GM21786 (cell line): ENCODE measurements around the gene LSR.

Experiments used
- ATAC-seq: cut with Tn5 transposase; IDR thresholded peaks from one replicate; pipeline ENCODE4 v1.9.1; 2021; ENCODE audit not compliant: unreplicated experiment

Gene LSR

DNA sequence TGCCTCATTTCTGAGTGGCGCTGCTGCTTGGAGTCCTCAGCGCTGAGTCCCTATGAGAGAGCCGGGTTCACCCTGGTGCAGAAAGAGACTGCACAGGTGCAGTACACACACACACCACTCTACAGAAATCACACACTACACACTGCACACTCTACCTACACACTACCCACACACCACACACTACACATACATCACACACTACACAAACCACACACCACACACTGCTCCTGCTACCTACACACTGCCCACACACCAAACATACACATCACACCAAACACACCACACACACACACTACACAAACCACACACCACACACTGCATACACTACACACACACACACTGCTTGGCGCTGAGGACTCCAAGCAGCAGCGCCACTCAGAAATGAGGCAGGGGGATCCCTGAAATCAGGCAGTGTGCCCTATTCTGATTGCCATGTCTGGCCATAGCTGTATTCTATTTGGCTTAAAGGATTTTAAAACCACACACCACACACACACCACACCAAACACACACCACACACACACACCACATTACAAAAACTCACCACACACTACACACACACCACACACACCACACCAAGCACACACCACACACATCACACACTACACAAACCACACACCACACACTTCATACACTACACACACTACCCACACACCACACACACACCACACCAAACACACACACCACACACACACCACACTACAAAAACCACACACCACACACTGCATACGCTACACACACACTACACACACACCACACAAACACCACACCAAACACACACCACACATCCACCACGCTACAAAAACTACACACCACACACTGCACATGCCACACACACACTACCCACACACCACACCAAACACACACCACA lies 48.1 kb downstream of the LSR start:
- no peak for ATAC-seq

DNA sequence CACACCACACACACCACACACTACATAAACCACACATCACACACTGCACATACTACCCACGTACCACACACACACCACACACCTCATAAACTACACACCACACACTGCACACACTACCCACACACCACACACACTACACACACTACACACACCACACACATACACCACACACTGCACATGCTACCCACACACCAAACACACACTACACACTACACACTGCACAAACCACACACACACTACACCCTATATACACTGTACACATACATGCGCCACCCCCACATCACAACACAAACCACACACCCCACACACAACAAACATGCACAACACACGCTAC lies 48.7 kb downstream of the LSR start:
- ATAC-seq, result no peak

DNA sequence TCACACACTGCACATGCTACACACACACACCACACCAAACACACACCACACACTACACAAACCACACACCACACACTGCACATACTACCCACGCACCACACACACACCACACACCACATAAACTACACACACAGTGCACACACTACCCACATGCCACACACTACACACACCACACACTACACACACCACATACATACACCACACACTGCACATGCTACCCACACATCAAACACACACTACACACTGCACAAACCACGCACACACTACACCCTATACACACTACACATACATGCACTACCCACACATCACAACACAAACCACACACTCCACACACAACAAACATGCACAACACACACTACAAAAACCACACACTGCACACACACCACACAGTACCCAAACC lies 49.1 kb downstream of the LSR start:
- no peak for ATAC-seq

DNA sequence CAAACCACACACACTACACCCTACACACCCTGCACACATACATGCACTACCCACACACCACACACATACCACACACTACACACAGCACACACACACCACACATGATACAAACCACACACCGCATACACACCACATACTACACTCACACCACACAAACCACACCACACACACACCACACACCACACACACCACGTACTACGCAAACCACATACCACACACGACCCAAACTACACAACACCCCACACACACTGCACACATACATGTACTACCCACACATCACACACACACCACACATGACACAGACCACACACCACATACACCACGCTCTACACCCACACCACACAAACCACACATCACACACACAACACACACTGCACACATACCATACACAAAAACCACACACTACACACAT lies 49.8 kb downstream of the LSR start:
- no peak for ATAC-seq

DNA sequence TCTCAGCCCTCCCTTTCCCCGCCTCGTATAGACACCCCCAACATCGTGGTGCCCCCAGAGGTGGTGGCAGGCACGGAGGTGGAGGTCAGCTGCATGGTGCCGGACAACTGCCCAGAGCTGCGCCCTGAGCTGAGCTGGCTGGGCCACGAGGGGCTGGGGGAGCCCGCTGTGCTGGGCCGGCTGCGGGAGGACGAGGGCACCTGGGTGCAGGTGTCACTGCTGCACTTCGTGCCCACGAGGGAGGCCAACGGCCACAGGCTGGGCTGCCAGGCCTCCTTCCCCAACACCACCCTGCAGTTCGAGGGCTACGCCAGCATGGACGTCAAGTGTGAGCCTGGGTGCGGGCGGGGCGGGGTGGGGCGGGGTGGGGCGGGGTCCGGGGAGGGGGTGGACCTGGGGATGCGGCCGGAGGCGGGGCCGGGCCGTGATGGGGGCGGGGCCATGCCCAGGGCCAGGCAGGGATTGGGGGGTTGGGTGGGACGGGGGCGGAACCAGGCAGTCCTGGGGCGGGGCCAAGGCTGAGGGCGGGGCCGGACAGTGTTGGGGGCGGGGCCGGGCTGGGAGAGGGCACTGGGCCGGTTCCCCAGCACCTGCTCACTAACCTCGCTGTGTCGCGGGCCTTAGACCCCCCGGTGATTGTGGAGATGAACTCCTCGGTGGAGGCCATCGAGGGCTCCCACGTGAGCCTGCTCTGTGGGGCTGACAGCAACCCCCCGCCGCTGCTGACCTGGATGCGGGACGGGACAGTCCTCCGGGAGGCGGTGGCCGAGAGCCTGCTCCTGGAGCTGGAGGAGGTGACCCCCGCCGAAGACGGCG lies 50.9 kb downstream of the LSR start:
- ATAC-seq, result no peak

DNA sequence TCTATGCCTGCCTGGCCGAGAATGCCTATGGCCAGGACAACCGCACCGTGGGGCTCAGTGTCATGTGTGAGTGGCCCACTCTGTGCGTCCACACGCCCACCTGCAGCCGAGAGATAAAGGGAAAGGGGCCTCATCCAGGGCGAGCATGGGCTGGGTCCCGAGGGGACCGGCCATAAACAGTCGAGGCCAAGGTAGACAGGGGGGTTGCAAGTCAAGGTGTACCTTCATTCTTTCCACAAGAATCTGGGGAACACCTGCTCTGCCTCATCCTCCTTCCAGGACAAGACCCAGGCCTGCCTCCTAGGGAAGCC lies 51.5 kb downstream of the LSR start:
- ATAC-seq, result no peak

DNA sequence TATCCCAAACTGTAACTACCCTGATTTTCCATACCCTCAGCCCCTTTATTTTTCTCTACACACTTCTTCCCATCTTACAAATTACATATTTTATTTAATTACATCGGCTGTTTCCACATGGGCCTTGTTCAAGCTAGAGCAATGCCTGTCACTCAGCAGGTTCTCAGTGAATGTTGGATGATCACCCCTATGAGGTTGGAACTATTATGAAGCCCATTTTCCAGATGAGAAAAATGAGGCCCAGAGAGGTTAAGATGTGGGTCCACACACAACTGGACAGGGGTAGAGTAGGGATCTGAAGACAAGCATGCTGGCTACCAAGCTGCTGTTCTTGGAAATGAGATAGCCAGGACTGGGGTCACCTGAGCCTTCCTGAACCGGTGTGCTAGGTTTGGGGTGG lies 53.2 kb downstream of the LSR start:
- no peak for ATAC-seq

DNA sequence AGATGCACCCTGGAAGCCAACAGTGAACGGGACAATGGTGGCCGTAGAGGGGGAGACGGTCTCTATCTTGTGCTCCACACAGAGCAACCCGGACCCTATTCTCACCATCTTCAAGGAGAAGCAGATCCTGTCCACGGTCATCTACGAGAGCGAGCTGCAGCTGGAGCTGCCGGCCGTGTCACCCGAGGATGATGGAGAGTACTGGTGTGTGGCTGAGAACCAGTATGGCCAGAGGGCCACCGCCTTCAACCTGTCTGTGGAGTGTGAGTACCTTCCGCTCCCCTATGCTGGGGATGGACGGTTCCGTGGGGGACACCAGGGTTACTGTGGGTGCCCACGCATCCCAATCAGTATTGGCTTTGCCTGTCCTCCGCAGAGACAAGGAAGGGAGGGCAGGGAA lies 53.6 kb downstream of the LSR start:
- ATAC-seq, result no peak

DNA sequence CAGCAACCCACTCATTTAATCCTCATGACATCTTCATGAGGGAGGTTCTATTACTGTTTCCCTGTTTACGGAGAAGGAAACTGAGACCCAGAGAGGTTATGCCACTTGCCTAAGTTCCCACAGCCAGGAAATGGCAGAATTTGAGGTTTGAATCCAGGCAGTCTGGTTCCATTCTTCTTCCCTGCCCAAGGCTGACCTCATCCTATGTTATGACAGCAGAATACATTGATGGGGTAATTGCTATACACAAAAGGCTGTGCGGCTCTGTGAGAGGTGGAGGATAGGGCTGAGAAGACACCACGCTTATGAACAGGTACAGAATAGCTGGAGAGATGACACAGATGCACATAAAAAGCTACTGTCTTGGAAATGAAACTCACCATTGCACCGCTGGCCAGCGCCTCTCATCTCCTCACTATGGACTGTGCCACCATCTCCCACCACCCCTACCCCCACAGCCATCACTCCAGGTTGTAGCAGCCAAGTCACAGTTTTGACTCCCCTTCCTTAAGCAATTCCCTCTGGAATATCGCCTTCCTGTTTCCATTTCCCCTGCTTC lies 54.6 kb downstream of the LSR start:
- no peak for ATAC-seq

DNA sequence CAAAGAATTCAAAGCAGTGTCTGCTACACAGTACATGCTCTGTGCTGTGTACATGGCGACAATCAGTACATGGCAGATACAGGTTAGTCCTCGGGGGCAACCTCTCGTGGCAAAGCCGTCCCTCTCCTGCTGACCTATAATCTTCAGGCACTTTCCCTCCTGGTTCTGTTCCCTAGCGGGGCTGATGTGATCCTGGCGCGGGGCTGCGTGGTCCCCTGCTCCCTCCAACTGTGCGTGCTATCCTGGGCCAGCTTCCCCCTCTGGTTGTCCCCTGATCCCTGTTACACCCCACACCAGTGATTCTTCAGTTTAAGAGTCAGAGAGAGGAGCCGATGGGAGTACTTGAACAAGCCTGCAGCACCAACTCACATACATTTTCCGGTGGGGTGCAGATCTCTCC lies 55.2 kb downstream of the LSR start:
- no peak for ATAC-seq

DNA sequence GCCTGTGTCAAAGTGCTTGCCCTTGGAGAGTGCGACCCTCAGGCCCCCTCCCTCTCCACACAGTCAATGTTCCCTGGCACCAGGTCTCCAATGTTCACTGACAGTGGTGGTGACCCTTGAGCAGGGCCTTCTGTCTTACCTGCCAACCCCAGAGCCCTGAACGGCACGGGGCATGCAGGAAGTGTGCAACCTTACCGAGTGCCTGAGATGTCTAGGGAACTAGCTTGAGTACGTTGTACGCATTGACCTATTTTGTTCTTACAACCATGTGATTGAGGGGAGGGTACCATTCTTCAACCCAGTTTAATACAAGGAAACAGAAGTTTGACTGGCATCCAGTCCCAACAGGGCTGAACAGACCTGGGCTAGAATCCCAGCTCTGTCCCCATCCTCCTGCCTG lies 56.4 kb downstream of the LSR start:
- ATAC-seq, result no peak

DNA sequence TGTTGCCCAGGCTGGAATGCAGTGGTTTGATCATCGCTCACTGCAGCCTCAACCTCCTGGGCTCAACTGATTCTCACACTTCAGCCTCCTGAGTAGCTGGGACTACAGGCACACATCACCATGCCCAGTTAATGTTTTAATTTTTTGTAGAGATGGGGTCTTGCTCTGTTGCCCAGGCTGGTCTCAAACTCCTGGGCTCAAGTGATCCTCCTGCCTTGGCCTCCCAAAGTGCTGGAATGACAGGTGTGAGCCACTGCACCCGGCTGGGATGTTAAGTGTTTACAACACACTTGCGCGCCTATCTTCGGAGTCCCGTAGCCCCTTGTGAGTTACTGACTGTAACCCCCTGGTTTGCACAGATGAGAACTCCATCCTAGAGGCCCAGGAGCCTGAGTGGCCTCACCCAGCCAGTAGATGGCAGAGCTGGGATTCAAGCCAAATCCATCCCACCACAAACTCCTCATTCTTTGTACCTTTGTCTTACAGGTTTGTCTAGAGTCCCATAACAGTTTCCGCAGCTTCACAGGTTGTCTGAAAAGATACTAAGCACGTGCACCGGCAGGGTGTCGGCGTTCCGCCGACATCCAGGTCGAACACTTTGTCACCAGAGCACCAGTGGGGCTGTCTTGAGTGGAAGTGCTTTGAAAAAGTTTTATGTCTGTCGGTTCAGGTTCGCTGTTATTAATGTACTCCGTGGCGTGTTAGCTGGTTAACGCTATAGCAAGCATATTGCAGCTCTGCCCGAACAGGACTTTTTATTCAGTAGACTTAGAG lies 57.9 kb downstream of the LSR start:
- no peak for ATAC-seq

DNA sequence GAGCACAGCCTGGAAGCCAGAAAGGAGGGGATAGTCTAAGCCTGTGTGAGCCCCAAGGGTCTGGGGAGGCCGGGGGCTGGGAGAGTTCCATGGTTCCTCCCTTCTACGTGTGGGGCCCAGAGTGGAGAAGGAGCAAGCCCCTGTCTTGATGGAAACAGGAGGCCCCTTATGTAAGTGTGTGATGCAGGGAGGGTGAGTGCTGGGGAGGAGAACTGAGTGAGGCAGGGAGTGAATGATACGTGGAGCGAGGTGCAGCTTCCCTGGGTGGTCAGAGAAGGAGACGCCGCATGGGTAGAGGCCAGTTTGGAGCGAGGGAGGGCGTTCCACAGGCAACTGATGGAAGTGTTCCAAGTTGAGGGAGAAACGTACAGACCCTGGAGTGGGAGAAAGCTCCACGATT lies 59.1 kb downstream of the LSR start:
- no peak for ATAC-seq

DNA sequence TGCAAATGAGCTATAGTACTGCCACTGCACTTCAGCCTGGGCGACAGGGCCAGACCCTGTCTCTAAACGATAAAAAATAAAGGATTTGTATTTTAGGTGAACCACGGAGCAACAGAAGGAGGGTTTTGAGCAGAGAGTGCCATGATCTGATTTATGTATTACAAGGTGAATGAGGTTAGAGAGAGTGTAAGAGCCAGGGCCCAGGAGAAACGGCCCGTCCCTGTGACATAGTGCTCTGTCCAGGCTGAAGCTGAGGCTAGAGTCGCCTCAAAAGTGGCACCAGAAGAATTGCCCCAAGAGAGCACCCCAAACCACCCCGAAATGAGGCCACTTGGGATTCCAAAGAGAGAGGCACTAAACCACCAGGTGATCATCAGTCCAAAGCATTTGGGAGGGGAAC lies 60.1 kb downstream of the LSR start:
- ATAC-seq, result no peak

DNA sequence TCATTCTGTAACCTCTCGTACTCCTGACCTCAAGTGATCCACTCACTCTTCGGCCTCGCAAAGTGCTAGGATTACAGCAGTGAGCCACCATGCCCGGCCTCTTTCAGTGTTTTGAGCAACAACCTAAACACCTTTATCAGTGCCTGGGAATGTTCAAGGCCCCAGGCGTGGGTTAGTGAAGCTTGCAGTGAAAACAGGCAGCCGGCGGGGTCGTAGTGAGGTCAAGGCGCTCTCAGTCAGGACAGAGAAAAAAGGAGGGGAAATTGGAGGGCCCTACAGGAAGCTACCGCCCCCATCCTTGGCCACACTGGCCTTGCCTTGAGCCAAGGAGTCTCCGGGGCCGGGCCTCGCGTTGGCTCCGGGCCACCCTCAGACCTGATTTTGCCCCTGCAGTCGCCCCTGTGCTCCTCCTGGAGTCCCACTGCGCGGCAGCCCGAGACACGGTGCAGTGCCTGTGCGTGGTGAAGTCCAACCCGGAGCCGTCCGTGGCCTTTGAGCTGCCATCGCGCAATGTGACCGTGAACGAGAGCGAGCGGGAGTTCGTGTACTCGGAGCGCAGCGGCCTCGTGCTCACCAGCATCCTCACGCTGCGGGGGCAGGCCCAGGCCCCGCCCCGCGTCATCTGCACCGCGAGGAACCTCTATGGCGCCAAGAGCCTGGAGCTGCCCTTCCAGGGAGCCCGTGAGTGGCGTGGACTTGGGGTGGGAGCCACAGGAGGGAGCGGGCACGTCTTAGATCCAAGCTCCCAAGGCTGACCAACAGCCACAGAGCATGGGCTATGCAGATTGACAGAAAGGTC lies 60.9 kb downstream of the LSR start:
- ATAC-seq, result no peak

DNA sequence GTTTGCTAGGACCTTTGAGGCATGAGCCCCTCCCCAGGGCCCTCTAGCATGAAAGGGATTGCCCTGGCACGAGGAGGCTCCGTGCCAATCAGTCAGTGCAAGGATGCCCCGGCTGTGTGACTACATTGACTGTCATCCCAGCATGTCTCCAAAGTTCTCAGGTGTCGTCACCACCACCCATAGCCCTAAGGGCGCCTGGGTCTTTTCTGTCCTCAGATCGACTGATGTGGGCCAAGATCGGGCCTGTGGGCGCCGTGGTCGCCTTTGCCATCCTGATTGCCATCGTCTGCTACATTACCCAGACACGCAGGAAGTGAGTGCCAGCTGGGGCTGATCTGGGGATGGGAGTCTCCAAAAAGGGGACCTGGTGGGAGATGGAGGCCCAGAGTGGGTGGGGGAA lies 61.5 kb downstream of the LSR start:
- no peak for ATAC-seq

DNA sequence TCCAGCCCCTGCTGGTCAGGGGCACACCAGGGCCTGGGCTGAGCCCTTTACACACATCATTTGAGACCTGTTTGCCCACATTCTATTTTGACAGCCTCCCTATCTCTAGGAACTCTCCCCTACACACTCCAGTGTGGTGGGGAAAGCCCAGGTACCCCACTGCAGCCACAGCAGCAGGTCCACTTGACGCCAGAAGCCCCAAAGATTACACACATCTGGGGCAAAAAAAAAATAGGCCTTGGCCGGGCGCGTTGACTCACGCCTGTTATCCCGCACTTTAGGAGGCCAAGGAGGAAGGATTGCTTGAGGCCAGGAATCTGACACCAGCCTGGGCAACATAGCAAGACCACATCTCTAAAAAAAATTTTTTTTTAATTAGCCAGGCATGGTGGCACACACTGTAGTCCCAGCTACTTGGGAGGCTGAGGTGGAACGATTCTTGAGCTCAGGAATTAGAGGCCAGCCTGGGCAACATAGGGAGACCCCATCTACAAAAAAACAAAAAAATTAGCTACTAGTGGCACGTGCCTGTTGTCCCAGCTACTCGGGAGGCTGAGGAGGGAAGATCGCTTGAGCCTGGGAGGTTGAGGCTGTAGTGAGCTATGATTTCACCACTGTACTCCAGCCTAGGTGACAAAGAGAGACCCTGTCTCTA lies 62.1 kb downstream of the LSR start:
- ATAC-seq, result no peak

DNA sequence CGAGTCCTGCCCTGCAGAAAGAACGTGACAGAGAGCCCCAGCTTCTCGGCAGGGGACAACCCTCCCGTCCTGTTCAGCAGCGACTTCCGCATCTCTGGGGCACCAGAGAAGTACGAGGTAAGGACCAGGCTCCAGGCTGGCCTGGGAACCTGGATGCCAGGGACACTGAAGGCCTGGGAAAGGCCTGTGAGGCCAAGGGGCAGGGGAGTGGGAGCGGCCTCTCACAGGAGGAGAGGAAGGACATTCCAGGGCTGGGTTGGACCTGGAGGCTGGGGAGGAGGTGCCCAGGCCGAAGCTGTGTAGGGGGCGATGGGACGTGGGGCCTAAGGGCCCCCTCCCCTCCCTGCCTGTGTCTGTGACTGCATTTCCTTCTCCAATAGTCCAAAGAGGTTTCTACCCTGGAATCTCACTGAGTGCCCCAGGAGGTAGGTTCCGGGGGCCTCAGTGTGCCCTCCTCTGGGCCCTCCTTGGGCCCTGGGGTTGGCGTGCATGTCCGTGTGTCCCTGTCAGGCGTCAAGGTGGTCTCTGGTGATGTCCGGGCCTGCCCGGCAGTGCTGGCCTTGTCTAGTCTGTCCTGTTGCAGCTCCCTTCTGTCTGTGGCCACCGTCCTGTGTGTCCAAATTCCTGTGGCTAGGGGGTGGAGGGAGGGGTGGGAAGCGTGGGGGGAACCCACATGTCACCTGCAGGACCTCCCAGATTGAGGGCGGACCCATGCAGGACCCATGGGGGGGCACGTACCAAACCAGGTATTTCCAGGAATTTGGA lies 63.3 kb downstream of the LSR start:
- no peak for ATAC-seq

DNA sequence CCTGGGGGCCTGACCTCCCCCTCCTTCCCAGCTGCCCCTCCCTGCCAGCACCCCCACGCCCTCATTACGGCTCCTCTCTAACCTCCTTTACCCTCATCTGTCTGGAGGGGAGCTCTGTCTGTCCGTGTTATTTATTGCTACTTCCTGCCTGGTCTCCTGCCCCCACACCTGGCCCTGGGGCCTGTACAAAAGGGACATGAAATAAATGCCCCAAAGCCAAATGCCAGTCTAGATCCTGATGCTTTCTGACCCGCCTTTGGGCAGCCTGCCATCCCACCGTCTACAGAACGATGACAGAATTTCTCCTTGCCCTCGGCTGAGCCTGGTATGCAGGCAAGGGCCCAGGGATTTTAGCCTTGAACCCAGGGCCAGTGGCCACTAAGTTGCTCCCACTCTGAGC lies 64.8 kb downstream of the LSR start:
- ATAC-seq, result no peak

DNA sequence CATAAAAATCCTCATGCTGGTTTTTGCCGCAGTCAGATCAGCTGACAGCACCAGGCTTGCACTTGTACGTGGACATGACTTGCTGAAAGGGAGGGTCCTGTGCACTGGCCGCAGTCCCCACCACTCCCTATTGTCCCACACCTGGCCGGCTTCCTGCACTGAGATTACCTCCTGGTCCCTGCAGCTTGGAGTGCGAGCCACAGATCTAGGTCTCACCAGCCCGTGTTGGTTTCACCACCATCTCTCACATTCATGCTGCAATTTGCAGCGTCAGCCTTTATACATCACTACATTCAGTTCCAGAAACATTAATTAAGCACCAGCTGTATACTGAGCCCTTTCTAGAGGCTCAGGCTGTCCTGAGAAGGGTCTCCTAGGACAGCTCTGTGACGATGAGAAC lies 65.2 kb downstream of the LSR start:
- no peak for ATAC-seq
